Endothelial cell of umbilical vein (primary cell): ENCODE measurements around the gene TMPRSS9. TPM values are rescaled to one million over a fixed set of nuclear protein-coding genes. Genes with fewer than 3 reads are reported as not detected.

Experiments used
- BruUV-seq: library from RNA; stranded (reverse); fragments of 400-500 nt; replicated peaks from 2 replicates; lab custom pipeline; 2021; lab: Mats Ljungman, UMichigan
- CTCF ChIA-PET: fragments of 300-600, 350-600 bp; sonication (Branson Sonifier 250); formaldehyde crosslinking; loops from one replicate; lab custom pipeline; 2021; ENCODE audit warnings: antibody characterized with exemption, inconsistent platforms; lab: Charles Lee
- POLR2A ChIA-PET: fragments of 300-600, 350-600 bp; sonication (Branson Sonifier 250); formaldehyde crosslinking; loops from one replicate; lab custom pipeline; 2021; ENCODE audit warnings: antibody characterized with exemption, inconsistent platforms; lab: Charles Lee
- DNase-seq: peaks from one replicate; pipeline ENCODE4 v3.0.0-alpha.2; 2011; ENCODE audit warnings: low read depth, low spot score
- FAIRE-seq: peaks from 2 replicates; lab custom pipeline; 2011; peaks lifted over from hg19 to GRCh38; lab: Jason Lieb, UNC
- H2AFZ ChIP-seq: 2 replicates; pipeline ENCODE4 v1.6.0; 2012; ENCODE audit warnings: low read depth, low read length, control low read depth, inconsistent platforms
- H3K27ac ChIP-seq: 2 replicates; pipeline ENCODE4 v1.5.1; 2011; ENCODE audit warnings: low read depth, mild to moderate bottlenecking, control low read depth, low read length, moderate library complexity; ENCODE audit not compliant: insufficient read depth
- H3K27me3 ChIP-seq, 2 experiments: 2 replicates each; pipeline versions ENCODE4 v1.6.0 to v1.6.1; 2011; ENCODE audit warnings: low read length in 2 of 2, mixed read lengths in 1 of 2; ENCODE audit not compliant: control insufficient read depth in 2 of 2, insufficient read depth in 2 of 2
- H3K36me3 ChIP-seq, 2 experiments: 2 replicates in 1 of 2; 3 replicates in 1 of 2; pipeline ENCODE4 v1.5.1; 2011; ENCODE audit warnings: low read length in 2 of 2, mild to moderate bottlenecking in 1 of 2, moderate library complexity in 1 of 2; ENCODE audit not compliant: control insufficient read depth in 2 of 2, insufficient read depth in 2 of 2; ENCODE audit errors: extremely low read depth in 1 of 2
- H3K4me1 ChIP-seq: 3 replicates; pipeline ENCODE4 v1.5.1; 2011; ENCODE audit warnings: mild to moderate bottlenecking, low read length; ENCODE audit not compliant: control insufficient read depth, insufficient read depth; ENCODE audit errors: extremely low read depth
- H3K4me2 ChIP-seq: 2 replicates; pipeline ENCODE4 v1.6.1; 2011; ENCODE audit warnings: low read length, control low read depth, mixed read lengths; ENCODE audit not compliant: insufficient read depth
- H3K4me3 ChIP-seq, 3 experiments: fragments of 200-600 bp in 1 of 3; sonication (generic), shearing (Covaris generic) in 1 of 3; replicated peaks in 1 of 3; 2 replicates each; pipeline ENCODE4 v1.5.1; 2011 to 2016; ENCODE audit warnings: control low read depth in 3 of 3, low read length in 3 of 3, mild to moderate bottlenecking in 2 of 3, inconsistent platforms in 1 of 3, low read depth in 1 of 3, moderate library complexity in 1 of 3; ENCODE audit not compliant: insufficient read depth in 1 of 3
- H3K79me2 ChIP-seq: 2 replicates; pipeline ENCODE4 v1.6.0; 2012; ENCODE audit warnings: low read length, inconsistent platforms; ENCODE audit not compliant: control insufficient read depth, insufficient read depth
- H3K9ac ChIP-seq: replicated peaks from 2 replicates; pipeline ENCODE3; 2011; ENCODE audit warnings: low read length, control low read depth; ENCODE audit not compliant: insufficient read depth; ENCODE audit errors: extremely low read depth
- H3K9me1 ChIP-seq: replicated peaks from 3 replicates; pipeline ENCODE4 v1.6.0; 2011; ENCODE audit warnings: mild to moderate bottlenecking, low read length; ENCODE audit not compliant: control insufficient read depth, insufficient read depth; ENCODE audit errors: extremely low read depth
- H3K9me3 ChIP-seq: replicated peaks from 2 replicates; pipeline ENCODE4 v1.5.1; 2012; ENCODE audit warnings: low read length, inconsistent platforms; ENCODE audit not compliant: control insufficient read depth, insufficient read depth
- H4K20me1 ChIP-seq: replicated peaks from 2 replicates; pipeline ENCODE3; 2011; ENCODE audit warnings: mild to moderate bottlenecking, low read length; ENCODE audit not compliant: control insufficient read depth, insufficient read depth; ENCODE audit errors: extremely low read depth
- CTCF ChIP-seq, 2 donors: IDR thresholded peaks; 1 replicate in 1 of 2; 2 replicates in 1 of 2; pipeline ENCODE4 v1.5.1; 2011; ENCODE audit warnings: low read length in 2 of 2, mild to moderate bottlenecking in 2 of 2, moderate library complexity in 2 of 2, control low read depth in 1 of 2, inconsistent platforms in 1 of 2, low read depth in 1 of 2; ENCODE audit not compliant: insufficient read depth in 1 of 2; ENCODE audit errors: extremely low read depth in 1 of 2
- EZH2 ChIP-seq: IDR thresholded peaks from 2 replicates; pipeline ENCODE4 v1.6.1; 2012; ENCODE audit warnings: borderline replicate concordance, low read depth, mild to moderate bottlenecking, moderate library complexity, low read length, inconsistent platforms; ENCODE audit not compliant: severe bottlenecking
- FOS ChIP-seq: IDR thresholded peaks from 2 replicates; pipeline ENCODE4 v1.6.1; 2011; ENCODE audit warnings: mild to moderate bottlenecking, low read length, moderate library complexity, borderline replicate concordance; ENCODE audit not compliant: insufficient read depth
- GATA2 ChIP-seq: IDR thresholded peaks from 2 replicates; pipeline ENCODE4 v1.7.0; 2011; ENCODE audit warnings: low read depth, mild to moderate bottlenecking, moderate library complexity, mixed read lengths, low read length; ENCODE audit not compliant: insufficient read length, insufficient read depth
- JUN ChIP-seq: IDR thresholded peaks from 2 replicates; pipeline ENCODE4 v1.6.1; 2011; ENCODE audit warnings: borderline replicate concordance, low read depth; ENCODE audit not compliant: insufficient read length, insufficient read depth
- MAX ChIP-seq: IDR thresholded peaks from 2 replicates; pipeline ENCODE4 v1.6.1; 2011; ENCODE audit not compliant: insufficient read depth, insufficient read length
- MYC ChIP-seq: IDR thresholded peaks from one replicate; pipeline ENCODE4 v1.6.1; 2011; ENCODE audit warnings: mild to moderate bottlenecking, low read depth, low read length
- POLR2A ChIP-seq: IDR thresholded peaks from 2 replicates; pipeline ENCODE4 v1.6.1; 2012; ENCODE audit warnings: low read depth, mild to moderate bottlenecking, control low read depth, low read length
- POLR2AphosphoS5 ChIP-seq: IDR thresholded peaks from 2 replicates; pipeline ENCODE4 v1.6.1; 2012; ENCODE audit warnings: low read depth, mild to moderate bottlenecking, control low read depth, low read length, moderate library complexity; ENCODE audit not compliant: insufficient read depth
- dilution Hi-C: fragments of 300-500 bp; cut with MboI; formaldehyde crosslinking; loops from one replicate; pipeline ENCODE4 v1.15.0; 2019; ENCODE audit warnings: low sequenced_read_pairs; ENCODE audit not compliant: extremely low pct_ligation_motif_present
- intact Hi-C: fragments of 100-400 bp; cut with micrococcal nuclease; formaldehyde crosslinking; loops from one replicate; pipeline ENCODE4 v1.10.0; 2022
- polyA plus RNA-seq, 4 experiments: library from polyadenylated mRNA; depleted of rRNA in 3 of 4; stranded (reverse) in 3 of 4; unstranded in 1 of 4; fragments of >200 nt; gene quantifications; 2 replicates each; pipeline versions ENCODE4 v1.2.1 to v1.2.3, GENCODE V29; 2011 to 2012; ENCODE audit warnings: missing spikeins in 1 of 4
- total RNA-seq: library from RNA; stranded (reverse); gene quantifications from 2 replicates; pipeline ENCODE4 v1.2.3, GENCODE V29; 2021

TMPRSS9 gene
- total and polyA plus RNA-seq, 2 donors (not counting 3 experiments of a cell fraction or from before 2014, with no cell fraction given), result not detected

GRCh38 chr19:2329149-2329478 is 31.0 kb upstream of the TMPRSS9 start:
- no peaks in the 10 kb centered on the region for H3K9me3 ChIP-seq
- peaks cover 48% of the 10 kb centered on the region for H3K79me2 ChIP-seq
- peaks cover 0 to 6% of the 10 kb centered on the region in 2 experiments for H3K36me3 ChIP-seq
- ChIA-PET CTCF (no interaction called here), POLR2A (interaction anchor here (1.2 kb wide), 1 partner anchor 24 kb away, joined by 3 read pairs; no protein-coding TSS in a partner anchor)
- H3K4me2 ChIP-seq, result peak overlapping the region; percentile 80
- H2AFZ ChIP-seq, result peak overlapping the region; percentile 77
- no peaks in the 10 kb centered on the region for H3K27me3 ChIP-seq
- no peaks in the 10 kb centered on the region for H3K9me1 ChIP-seq
- BruUV-seq, result no TSS peak
- dilution Hi-C loops, result no loop called here
- H3K9ac ChIP-seq, result peak overlapping the region; percentile 76
- H4K20me1 ChIP-seq, result no peaks in the 10 kb centered on the region
- intact Hi-C loops, result loop anchor here (5.0 kb wide), 1 partner anchor 42 kb away; no protein-coding TSS in a partner anchor
- TF ChIP-seq CTCF (IDR thresholded peaks at IDR 0.05; ENCODE audit: extremely low read depth in 1 of 2, insufficient read depth in 1 of 2, low read depth in 1 of 2, low read length in 2 of 2) (no peak), POLR2A (no peak), POLR2AphosphoS5 (no peak), JUN (no peak), MYC (no peak), MAX (no peak), FOS (no peak), GATA2 (no peak), EZH2 (no peak)
- DNase-seq (no peak), FAIRE-seq (no peak)
- H3K27ac ChIP-seq, result peak overlapping the region; percentile 1
- H3K4me1 ChIP-seq, result peaks cover 15% of the 10 kb centered on the region
- H3K4me3 ChIP-seq, result peak overlapping the region; percentile 68 to 94 (median 87)
